SJSA1 (cell line): ENCODE data around the gene PEX12. TPM values are rescaled to one million over a fixed set of nuclear protein-coding genes. Genes with fewer than 3 reads are reported as not detected.
A peak's percentile ranks its signal among the peaks of the same experiment; 100 is the strongest.
"Not testable (repeated sequence)": the region's sequence is repeated elsewhere in the genome, so short reads cannot be mapped to it uniquely, and the experiment has no call there.

Experiments
- DNase-seq, 2 experiments: peaks; one replicate each; pipeline ENCODE4 v3.0.0-alpha.2; 2015 to 2020; ENCODE audit warnings: low spot score in 2 of 2, low read depth in 1 of 2
- H3K27ac ChIP-seq: fragments of 250-450 bp; sonication (Bioruptor Pico); 2 replicates; pipeline ENCODE4 v1.5.1; 2020; ENCODE audit warnings: mild to moderate bottlenecking, moderate library complexity
- H3K27me3 ChIP-seq: fragments of 250-450 bp; sonication (Bioruptor Pico); replicated peaks from 2 replicates; pipeline ENCODE4 v1.5.1; 2020; ENCODE audit warnings: mild to moderate bottlenecking, moderate library complexity
- H3K36me3 ChIP-seq: fragments of 250-450 bp; sonication (Bioruptor Pico); 2 replicates; pipeline ENCODE4 v1.5.1; 2020; ENCODE audit warnings: mild to moderate bottlenecking
- H3K4me1 ChIP-seq: fragments of 250-450 bp; sonication (Bioruptor Pico); replicated peaks from 2 replicates; pipeline ENCODE4 v1.6.1; 2021; ENCODE audit warnings: mild to moderate bottlenecking
- H3K4me3 ChIP-seq: fragments of 250-450 bp; sonication (Bioruptor Pico); 2 replicates; pipeline ENCODE4 v1.5.1; 2020; ENCODE audit warnings: mild to moderate bottlenecking
- H3K9me3 ChIP-seq: fragments of 250-450 bp; sonication (Bioruptor Pico); replicated peaks from 2 replicates; pipeline ENCODE4 v1.5.1; 2020; ENCODE audit warnings: mild to moderate bottlenecking
- total RNA-seq: library from RNA; depleted of rRNA; stranded (reverse); fragments of >200 nt; shearing (Covaris generic); gene quantifications from 2 replicates; pipeline ENCODE4 v1.2.3, GENCODE V29; 2014

The PEX12 gene
- total RNA-seq, 1 experiment from 2014 or later, result 4.8 TPM

DNA sequence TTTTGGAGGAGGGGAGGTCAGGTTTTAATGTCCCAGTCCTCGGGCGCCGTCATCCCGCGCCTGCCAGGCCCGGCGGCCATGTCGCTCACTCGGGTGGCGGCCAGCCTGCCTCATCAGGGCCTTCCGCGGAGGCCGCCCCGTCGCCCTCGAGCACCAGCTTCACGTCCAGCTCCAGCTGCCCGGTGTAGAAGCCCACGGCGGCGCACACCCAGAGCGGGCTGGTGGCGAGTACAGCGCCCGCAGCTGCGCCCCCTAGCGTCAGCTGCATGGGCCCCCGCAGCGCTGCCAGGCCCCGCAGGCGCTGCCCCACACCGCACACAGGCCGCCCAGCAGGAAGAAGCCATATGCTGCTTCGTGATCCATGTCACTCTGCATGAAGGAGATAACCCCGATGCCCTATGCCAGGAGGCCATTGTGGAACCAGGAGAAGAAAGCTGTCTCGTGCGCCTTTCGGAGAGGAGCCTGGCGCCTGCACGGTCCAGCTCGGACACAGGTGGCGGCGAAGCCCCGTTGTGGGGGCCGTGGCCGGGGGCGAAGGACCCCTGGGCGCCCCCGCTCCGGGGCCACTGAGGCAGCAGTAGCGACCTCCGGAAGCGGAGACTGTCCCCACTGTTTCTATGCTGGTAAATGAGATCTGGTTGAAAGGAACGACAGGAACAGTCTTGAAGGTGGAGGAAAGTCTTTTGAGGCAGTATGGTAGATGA lies 18.3 kb upstream of the PEX12 start:
- no peaks in the 10 kb centered on the region for H3K9me3 ChIP-seq
- H3K27ac ChIP-seq, result no peak overlapping the region
- no peaks in the 10 kb centered on the region for H3K27me3 ChIP-seq
- H3K36me3 ChIP-seq, result peaks cover 88% of the 10 kb centered on the region
- H3K4me3 ChIP-seq, result no peak overlapping the region
- H3K4me1 ChIP-seq, result peaks cover under 1% of the 10 kb centered on the region; the same call in 1 of the 2 replicates
- DNase-seq, result no peak

DNA sequence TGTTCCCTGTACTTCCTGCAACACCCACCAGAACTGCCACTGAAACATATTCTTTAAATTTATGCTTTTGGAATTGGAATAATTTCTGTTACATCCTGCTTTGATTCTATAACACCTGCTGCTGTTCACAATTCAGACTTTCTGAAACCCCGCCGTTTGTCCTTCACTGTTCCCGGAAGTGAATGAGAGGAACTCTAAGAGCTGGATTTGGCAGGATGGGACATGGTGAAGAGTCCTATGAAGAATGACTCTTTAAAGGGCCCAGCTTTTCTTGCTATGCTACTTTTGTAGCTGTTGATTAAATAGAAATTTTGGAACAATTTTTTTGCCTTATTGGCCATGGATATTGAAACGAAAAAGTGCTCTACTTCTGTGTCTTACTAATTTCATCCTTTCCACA lies 17.7 kb upstream of the PEX12 start:
- no peak overlapping the region for H3K27ac ChIP-seq
- H3K4me1 ChIP-seq, result peaks cover 7% of the 10 kb centered on the region; the same call in 1 of the 2 replicates
- peaks cover 82% of the 10 kb centered on the region for H3K36me3 ChIP-seq
- no peaks in the 10 kb centered on the region for H3K27me3 ChIP-seq
- no peak for DNase-seq
- no peaks in the 10 kb centered on the region for H3K9me3 ChIP-seq
- H3K4me3 ChIP-seq, result no peak overlapping the region

DNA sequence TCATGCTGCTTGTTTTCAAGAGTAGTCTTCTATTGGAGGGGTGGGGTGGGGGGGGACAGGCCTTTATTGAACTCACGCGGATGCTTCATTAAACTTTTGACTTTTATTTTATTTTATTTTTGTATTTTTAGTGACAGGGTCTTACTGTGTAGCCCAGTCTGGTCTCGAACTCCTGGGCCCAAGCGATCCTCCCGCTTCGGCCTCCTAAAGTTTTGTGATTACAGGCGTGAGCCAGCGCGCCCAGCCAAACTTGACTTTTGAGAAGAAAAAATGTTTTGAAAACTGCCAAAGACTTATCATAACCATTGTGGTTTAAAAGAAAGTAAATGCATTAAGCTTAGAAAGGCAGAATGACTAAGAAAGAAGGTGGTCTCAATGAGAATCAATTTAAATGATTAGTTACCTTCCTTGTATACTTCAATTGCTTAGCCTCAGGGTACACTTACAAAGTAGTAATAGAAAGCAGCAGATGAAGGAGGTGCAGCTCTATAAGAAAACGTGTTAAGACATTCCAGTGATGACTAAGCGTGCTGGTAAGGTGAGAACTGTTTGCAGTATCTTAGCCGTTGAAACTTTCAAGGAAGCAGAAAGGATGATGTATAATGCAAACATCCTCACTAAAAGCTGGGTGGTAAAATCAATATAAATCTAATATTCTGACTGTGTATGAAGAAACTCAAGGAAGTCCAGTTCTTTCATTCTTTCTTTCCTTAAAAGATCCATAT lies 10.0 kb upstream of the PEX12 start:
- H3K4me3 ChIP-seq, result peak overlapping the region; percentile 81
- no peaks in the 10 kb centered on the region for H3K27me3 ChIP-seq
- H3K9me3 ChIP-seq, result no peaks in the 10 kb centered on the region
- peak overlapping the region; percentile 94 for H3K27ac ChIP-seq
- peak in 1 of 2 experiments; percentile 62 for DNase-seq
- H3K4me1 ChIP-seq, result peaks cover 38% of the 10 kb centered on the region
- peaks cover 31% of the 10 kb centered on the region for H3K36me3 ChIP-seq

GRCh38 chr17:35587074-35587961 lies 8.9 kb upstream of the PEX12 start, which contains the start of gene AP2B1:
TSS of gene AP2B1 (plus strand) at chr17:35587322. CDS start at chr17:35594031, 6,709 bp downstream.
- H3K9me3 ChIP-seq, result no peaks in the 10 kb centered on the region
- H3K4me1 ChIP-seq, result peaks cover 38% of the 10 kb centered on the region
- peak within 1 kb of the TSS; percentile 81 for H3K4me3 ChIP-seq
- peaks cover 22% of the 10 kb centered on the region for H3K36me3 ChIP-seq
- peak; percentile 92 for DNase-seq
- H3K27ac ChIP-seq, result peak within 1 kb of the TSS; percentile 94
- no peaks in the 10 kb centered on the region for H3K27me3 ChIP-seq

DNA sequence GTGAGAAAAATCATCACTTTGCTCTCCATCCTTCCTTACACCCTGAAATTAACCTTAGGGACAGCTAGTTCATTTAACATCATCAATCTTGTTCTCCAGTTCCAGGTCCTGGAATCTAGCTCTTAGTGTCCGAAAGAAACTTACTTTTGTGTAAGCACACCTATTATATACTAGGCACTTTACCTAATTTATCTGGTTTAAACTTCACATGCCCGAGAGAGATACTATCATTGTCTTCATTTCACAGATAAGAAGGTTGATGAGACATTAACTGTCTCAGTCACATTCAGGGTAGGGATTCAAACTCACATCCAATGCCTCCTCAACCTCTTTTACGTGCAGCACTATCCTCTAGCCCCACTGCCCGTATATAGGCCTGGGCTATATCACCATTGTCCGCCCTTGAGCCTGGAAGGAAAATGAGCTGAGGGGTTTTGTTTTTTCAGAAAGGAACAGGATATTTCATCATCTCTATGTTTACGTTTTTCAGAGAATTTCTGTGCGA lies 8.2 kb upstream of the PEX12 start:
- Histone ChIP-seq H3K9me3 (no peaks in the 10 kb centered on the region), H3K36me3 (peaks cover 22% of the 10 kb centered on the region), H3K4me1 (peaks cover 41% of the 10 kb centered on the region), H3K4me3 (peak overlapping the region; percentile 81), H3K27me3 (no peaks in the 10 kb centered on the region), H3K27ac (peak overlapping the region; percentile 94)
- peak in 1 of 2 experiments; percentile 3 for DNase-seq

- no peak overlapping the region for H3K27ac ChIP-seq
- no peak overlapping the region for H3K4me3 ChIP-seq
- no peaks in the 10 kb centered on the region for H3K9me3 ChIP-seq
- H3K36me3 ChIP-seq, result peaks cover 14% of the 10 kb centered on the region
- H3K27me3 ChIP-seq, result no peaks in the 10 kb centered on the region
- H3K4me1 ChIP-seq, result peaks cover 26% of the 10 kb centered on the region
- no peak for DNase-seq
Observed at GRCh38 chr17:35584061-35584460, 5.7 kb upstream of the PEX12 start.

DNA sequence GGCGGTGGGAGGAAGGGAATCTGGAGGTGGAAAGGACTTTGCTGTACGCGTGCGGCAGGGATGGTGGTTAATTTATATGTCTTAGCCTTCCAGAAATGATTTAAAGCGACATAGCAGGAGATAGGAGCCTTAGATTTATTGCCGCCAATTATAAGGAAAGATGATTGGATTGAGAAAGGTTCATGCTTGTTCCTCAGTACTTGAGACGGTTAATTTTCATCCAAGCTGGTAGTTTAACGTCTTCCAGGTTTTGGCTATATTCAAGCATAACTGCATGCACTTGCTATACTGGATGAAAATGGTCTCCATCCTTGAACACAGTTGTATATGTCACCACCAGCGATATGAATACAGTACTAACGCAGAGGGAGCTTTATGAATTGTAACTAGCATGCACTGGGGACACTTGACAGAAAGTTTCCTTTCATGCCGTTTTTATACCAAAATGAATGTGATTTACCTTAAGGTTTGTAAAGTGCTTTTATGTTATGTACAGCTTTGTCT lies 610 bp upstream of the PEX12 start:
- H3K27ac ChIP-seq, result peak overlapping the region; percentile 62
- no peaks in the 10 kb centered on the region for H3K9me3 ChIP-seq
- H3K4me3 ChIP-seq, result peak overlapping the region; percentile 58
- DNase-seq, result no peak
- no peaks in the 10 kb centered on the region for H3K27me3 ChIP-seq
- peaks cover 21% of the 10 kb centered on the region for H3K36me3 ChIP-seq
- peaks cover 23% of the 10 kb centered on the region for H3K4me1 ChIP-seq

DNA sequence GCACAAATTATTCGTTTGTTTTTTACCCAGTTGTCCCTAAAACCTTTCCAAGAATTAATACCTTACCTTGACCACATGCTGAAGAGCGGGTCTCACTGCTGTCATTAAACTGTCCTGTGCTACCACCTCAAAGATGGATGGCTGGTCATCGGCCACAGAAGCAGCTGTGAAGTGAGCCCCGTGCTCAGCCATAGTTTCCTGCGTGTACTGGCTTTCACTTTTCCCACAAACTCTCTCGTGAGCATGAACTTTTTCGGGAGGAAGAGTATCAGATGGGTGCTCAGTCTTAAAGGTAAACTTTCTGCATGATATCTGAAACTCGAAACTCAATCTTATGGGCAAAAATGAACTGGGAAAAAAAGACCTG lies 558 bp downstream of the PEX12 start:
- H3K4me3 ChIP-seq, result peak overlapping the region; percentile 58
- H3K27ac ChIP-seq, result peak overlapping the region; percentile 62
- H3K9me3 ChIP-seq, result no peaks in the 10 kb centered on the region
- no peaks in the 10 kb centered on the region for H3K27me3 ChIP-seq
- peaks cover 28% of the 10 kb centered on the region for H3K36me3 ChIP-seq
- DNase-seq, result no peak
- H3K4me1 ChIP-seq, result peaks cover 23% of the 10 kb centered on the region

DNA sequence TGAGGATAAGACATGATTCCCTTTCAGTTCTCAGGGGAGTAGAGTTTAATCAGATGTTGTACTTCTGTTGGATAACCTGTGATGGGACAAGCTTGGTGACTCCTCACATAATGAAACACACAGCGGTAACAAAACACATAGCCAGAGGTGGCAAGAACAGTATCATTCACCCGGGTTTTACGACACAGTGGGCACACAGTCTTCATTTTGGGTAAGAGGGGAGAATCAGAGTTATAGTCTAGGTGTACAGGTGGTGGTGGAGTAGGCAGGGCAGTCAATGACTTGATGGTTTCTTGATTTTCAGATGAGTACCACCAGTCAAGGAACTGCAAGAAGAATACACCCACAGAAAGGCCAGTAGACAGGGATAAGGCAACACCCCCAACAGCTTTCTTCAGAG lies 2.6 kb downstream of the PEX12 start:
- Histone ChIP-seq H3K9me3 (no peaks in the 10 kb centered on the region), H3K36me3 (peaks cover 28% of the 10 kb centered on the region), H3K4me1 (peaks cover 17% of the 10 kb centered on the region), H3K27ac (no peak overlapping the region), H3K27me3 (no peaks in the 10 kb centered on the region), H3K4me3 (no peak overlapping the region)
- DNase-seq, result no peak

DNA sequence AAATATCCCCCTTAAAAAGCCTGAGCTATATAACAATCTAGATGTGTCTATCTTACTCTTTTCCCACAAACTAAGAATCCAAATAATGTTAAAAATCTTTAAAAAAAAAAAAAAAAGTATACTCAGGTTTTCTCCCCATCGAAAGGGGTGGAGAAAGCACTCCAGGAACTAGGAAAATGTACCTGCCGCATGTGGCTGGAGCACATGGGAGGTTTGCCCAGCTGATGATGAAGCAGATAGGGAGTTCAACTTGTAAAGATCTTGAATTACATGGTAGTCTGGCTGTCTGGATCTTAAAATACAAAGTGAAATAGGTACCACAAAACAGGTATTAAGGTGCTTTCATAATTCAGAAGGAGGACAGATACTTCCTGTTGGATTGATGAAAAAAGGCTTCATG lies 9.0 kb downstream of the PEX12 start:
- H3K4me1 ChIP-seq, result peaks cover 12% of the 10 kb centered on the region
- DNase-seq, result no peak
- H3K27me3 ChIP-seq, result no peaks in the 10 kb centered on the region
- H3K36me3 ChIP-seq, result peaks cover 14% of the 10 kb centered on the region
- H3K4me3 ChIP-seq, result no peak overlapping the region
- H3K27ac ChIP-seq, result no peak overlapping the region
- H3K9me3 ChIP-seq, result no peaks in the 10 kb centered on the region

DNA sequence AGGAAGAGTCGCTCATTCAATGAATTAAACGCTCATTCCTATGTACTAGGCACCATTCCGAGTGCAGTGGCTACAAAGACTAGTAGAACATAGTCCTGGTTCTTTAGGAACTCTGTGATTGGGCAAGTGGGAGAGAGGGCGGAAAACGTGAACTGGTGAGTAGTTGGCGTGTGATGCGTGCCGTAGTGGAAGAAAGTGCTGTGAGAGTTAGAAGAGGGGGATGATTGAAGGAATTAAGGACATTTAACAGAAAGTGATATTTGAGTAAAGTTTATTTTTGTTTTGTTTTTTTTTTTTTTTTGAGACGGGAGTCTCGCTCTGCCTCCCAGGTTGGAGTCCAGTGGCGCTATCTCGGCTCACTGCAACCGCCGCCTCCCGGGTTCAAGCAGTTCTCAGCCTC lies 9.8 kb downstream of the PEX12 start:
- no peak for DNase-seq
- peaks cover 8% of the 10 kb centered on the region for H3K36me3 ChIP-seq
- H3K27ac ChIP-seq, result peak overlapping the region; percentile 36; the same call in 1 of the 2 replicates
- peak overlapping the region; percentile 52 for H3K4me3 ChIP-seq
- H3K27me3 ChIP-seq, result no peaks in the 10 kb centered on the region
- H3K9me3 ChIP-seq, result no peaks in the 10 kb centered on the region
- peaks cover 12% of the 10 kb centered on the region for H3K4me1 ChIP-seq

DNA sequence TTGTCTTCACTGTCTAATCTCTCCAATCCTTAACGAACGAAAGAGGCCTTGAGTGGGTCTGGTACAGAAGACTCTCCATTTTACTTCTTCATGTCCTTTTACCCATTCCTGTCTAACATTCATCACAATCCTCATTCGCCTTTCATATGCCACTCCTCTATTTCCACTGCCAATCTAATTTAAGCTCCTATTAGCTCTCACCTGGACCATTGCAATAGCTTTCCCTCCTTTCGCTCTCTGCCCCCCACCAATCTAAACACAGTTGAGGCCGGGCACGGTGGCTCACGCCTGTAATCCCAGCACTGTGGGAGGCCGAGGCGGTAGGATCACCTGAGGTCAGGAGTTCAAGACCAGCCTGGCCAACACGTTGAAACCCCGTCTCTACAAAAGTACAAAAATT lies 11.4 kb downstream of the PEX12 start:
- Histone ChIP-seq H3K4me1 (peaks cover 12% of the 10 kb centered on the region), H3K4me3 (peak overlapping the region; percentile 52; the same call in 1 of the 2 replicates), H3K9me3 (no peaks in the 10 kb centered on the region), H3K27me3 (no peaks in the 10 kb centered on the region), H3K27ac (no peak overlapping the region), H3K36me3 (peaks cover 5% of the 10 kb centered on the region; the same call in 1 of the 2 replicates)
- no peak for DNase-seq

GRCh38 chr17:35563181-35563580 lies 15.2 kb downstream of the PEX12 start:
- H3K4me1 ChIP-seq, DNase-seq, H3K27me3 ChIP-seq, H3K27ac ChIP-seq, H3K4me3 ChIP-seq, H3K36me3 ChIP-seq, H3K9me3 ChIP-seq: not testable (repeated sequence)
